ENCODE measurements around the gene OR13G1.
"Not testable (repeated sequence)": the region's sequence is repeated elsewhere in the genome, so short reads cannot be mapped to it uniquely, and the experiment has no call there.

Gene OR13G1, protein sequence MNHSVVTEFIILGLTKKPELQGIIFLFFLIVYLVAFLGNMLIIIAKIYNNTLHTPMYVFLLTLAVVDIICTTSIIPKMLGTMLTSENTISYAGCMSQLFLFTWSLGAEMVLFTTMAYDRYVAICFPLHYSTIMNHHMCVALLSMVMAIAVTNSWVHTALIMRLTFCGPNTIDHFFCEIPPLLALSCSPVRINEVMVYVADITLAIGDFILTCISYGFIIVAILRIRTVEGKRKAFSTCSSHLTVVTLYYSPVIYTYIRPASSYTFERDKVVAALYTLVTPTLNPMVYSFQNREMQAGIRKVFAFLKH

DNA sequence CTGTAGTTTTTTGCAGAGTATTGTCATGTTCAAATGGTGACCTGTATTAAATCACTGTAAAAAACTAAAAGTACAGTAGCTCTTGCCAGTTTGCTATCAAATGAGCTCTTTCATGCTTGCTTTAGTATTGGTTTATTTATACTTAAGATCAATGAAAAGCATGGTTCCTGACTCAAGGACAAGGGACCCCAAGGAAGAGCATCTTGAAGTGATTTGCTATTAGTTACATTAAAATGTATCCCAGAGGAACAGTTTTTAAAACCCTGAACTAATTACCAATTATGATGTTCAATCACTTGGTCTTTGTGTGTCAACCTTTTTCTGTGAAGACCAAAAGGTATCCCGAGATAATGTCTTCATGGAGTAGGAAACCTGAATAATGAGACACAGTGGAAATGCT is at the start of gene OR13G1:
TSS of gene OR13G1 (minus strand) at position 101 of the 400 bp plus-strand sequence. CDS start 6,698 bp downstream, outside the sequence.
- DNase-seq (ENCODE audit: low spot score): no peak

DNA sequence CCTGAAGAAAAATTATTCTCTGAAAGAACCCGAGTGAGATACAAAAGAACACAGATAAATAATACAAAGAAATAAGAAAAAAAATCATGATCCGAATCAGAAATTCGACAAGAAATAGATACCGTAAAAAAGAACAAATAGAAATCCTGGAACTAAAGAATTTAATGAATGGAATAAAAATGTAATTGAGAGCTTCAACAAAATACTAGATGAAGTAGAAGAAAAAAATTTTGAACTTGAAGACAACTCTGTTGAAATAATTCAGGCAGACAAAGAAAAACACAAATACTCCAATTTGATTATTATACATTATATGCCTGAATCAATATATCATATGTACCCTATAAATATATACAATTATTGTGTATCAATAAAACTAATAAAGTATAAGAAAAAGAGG is 41.7 kb upstream of the OR13G1 start:
- DNase-seq (ENCODE audit: low spot score): no peak

DNA sequence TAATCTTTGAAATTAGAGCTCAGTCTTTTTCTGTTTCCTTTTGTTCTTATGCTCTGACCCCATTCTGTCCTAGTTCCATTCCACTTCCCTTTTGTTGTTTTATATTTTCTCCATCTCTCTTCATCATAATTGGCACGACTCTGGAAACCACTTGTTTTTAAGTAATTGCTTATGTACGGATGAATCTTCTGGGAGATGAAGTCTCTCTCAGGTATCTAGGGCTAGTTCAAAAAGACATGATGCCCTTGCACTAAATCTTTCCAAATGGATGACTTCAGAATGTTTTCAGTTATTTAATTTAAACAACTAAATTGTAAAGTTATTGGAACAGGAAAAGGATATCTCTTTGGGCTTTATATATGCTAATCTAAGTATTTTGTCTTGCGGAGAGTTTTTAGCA is 37.0 kb upstream of the OR13G1 start, which contains the start of gene OR6F1:
TSS of gene OR6F1 (minus strand) at position 101 of the 400 bp plus-strand sequence. CDS start 3,891 bp downstream, outside the sequence.
- no peak for DNase-seq (ENCODE audit: low spot score)

DNA sequence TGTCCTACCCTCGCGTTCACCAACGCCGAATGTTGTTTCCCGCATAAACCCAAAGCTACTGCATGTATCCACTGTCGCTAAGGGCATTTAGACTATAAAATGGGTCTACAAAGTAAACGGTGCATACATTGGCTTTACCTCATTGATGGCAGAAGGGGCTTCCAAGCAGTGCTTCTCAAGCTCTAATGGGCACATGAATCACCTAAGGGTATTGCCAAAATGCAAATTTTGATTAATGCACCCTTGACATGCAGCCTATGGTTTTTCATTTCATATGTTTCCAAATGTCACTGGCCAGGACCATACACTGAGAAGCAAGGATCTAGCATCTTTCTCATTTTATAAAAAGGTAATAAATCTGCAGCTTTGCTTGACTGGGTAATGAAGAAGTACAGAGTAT is 34.2 kb upstream of the OR13G1 start:
- DNase-seq (ENCODE audit: low spot score): no peak

DNA sequence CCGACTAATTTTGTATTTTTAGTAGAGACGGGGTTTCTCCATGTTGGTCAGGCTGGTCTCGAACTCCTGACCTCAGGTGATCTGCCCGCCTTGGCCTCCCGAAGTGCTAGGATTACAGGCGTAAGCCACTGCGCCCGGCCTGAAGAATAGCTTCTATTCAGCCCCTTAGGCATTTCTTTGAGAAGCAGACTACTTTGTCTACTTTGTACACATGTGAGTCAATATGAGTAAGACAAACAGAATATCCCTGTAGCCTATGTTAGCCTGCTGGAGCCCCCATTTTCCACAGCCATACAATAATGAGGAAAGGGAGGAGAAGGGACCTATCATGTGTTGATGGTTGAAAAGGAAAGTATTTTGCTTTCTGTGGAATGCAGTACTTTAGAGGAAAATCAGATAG is 31.1 kb upstream of the OR13G1 start:
- DNase-seq (ENCODE audit: low spot score): not testable (repeated sequence)

DNA sequence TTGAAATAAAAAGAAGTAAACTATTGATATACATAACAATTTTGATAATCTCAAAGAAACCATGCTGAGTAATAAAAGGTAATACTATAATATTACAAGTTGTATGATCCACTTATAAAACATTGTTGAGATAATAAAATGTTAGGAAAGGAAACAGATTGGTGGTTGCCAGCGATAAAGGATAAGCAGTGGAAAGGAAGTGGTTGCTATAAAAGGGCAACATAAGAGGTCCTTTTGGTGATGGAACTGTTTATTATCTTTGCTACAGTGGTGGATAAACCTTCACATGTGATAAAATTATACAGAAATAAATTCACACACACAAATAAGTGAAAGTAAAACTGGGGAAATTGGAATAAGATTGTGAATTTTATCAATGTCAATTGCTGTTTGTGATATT is 21.8 kb upstream of the OR13G1 start:
- DNase-seq (ENCODE audit: low spot score): no peak

DNA sequence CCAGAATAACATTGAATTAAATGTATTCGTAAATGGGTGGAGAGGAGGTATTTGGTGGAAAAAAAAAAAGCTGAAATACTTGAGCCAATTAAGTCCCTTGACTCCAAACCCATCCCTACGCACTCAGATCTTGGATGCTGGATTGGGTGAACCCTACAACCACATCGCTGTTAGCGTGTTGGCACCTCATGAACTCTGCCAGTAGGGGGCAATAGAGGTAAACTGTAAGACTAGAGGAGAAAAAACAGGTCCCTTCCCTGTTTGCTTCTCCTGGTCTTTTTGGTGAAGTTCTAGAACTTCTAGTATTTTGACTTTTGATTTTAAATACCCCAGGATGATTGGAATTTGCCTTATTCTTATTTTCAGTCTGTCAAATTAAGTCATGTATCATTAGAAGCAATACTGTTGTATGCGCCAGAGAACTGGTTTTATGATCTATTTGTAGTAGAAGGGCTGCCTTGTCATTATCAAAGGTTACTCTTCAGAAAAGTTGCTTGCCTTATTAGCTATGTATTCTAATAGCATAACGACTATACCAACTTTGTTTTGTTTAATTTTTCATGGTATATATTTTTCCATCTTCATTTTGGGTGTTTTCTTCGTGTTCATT is 1.9 kb upstream of the OR13G1 start:
- peak; percentile 22 for DNase-seq (ENCODE audit: low spot score)

DNA sequence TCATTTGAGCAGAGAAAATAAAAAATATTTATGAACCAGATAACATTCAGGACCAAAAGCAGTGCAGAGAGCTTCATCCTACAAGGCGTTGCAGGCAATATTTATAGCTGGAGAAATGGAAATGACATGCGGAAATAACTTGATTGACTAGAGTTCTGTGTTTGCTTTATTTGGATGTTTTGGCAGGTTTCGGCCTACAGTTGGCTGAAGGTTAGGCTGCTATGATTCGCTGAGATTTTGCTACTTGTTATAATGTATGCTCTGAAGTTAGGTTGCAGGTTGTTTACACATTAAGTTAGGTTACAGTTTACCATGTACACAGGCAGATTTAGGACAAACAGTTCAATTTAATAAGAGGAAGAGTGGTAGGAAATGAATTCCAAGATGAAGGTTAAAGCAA is 632 bp upstream of the OR13G1 start:
- DNase-seq (ENCODE audit: low spot score): no peak

DNA sequence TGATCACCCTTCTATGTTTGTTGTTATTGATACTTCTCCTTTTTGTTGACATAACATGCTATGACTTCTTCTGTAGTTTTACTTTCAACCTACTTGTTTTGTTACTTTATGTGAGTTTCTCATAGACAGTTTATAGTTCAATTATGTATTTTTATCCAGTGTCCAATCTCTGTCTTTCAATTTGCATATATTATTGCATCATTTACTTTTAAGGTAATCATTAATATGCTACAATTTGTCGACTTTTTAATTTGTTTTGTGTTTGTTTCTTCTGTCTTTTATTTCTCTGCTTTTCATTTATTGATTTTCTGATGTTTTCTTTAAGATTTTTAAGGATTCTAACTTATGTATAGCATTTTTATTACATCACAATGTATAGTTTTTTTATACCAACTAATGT is 10.3 kb downstream of the OR13G1 start:
- no peak for DNase-seq (ENCODE audit: low spot score)

DNA sequence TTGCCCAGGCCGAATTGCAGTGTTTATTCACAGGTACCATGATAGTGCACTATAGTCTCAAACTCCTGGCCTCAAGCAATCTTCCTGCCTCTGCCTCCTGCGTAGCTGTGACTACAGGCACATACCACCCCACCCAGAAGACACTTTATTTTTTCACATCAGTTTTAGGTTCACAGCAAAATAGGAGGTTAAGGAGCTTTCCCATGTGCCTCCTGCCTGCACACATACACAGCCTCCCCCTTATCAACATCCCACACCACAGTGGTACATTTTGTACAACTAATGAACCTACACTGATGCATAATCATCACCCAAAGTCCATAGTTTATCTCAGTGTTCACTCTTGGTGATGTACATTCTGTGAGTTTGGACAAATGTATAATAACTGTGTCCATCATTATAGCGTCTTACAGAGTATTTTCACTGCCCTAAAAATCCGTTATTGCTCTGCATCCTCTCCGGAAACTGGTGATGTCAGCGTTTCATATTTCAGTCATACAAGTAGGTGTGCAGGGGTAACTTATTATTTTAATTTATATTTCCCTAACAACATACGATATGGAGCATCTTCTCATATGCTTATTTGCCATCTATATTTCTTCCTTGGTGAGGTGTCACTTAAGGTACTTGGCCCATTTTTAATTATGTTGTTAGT is 23.2 kb downstream of the OR13G1 start:
- DNase-seq (ENCODE audit: low spot score): no peak

DNA sequence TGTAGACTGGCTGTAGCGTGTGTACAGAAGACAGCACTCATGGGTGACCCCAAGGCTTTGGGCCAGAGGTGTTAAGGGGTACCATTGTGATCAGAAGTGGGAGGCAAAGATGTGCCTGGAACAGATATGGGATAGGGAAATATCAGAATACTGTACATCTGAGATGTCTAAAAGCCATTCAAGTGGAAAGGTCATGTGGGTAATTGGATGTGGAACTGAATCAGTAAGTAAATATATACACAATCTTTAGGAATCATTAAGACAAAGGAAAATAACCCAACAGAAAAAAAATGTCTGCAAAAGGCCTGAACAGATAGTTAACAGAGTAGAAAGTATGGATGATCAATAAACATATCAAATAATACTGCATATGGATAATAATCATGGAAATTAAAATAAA is 26.5 kb downstream of the OR13G1 start:
- DNase-seq (ENCODE audit: low spot score): no peak

DNA sequence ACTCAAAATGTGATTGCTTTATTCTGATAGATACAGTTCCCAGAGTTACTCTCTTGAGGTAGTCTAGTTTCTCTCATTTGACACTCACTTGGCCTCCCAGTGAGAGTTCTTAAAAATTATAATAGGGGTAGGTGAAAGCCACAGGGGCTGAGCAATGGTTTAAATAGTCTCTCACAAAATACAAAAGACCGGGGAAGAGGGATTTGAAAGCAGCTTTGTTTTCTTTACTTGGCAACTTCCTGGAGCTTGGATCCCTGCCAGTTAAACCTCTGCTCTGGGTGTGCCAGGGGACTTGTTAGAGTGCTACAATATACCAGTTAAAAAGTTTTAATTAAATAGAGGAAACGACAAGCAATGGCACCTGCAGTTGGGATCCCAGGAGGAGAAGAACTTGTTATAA is 31.7 kb downstream of the OR13G1 start:
- DNase-seq (ENCODE audit: low spot score): no peak

DNA sequence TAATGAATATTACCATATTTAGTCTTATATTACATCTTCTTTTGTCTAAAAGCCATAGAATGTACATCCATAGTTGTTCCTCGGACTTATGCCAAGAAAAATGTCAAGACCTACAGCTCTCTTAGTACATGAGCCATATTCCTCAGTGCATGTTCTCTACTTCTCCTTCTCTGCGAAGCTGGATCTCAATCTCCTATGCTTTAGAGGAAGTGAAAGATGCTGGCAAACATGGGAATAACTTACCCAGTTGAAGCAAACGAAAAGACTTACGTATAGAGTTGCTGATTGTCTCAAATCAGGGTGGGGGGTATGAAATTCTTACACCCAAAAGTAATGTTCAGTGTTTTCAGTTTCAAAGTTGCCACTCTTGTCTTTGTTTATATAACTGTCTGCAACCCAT is 32.7 kb downstream of the OR13G1 start:
- no peak for DNase-seq (ENCODE audit: low spot score)

DNA sequence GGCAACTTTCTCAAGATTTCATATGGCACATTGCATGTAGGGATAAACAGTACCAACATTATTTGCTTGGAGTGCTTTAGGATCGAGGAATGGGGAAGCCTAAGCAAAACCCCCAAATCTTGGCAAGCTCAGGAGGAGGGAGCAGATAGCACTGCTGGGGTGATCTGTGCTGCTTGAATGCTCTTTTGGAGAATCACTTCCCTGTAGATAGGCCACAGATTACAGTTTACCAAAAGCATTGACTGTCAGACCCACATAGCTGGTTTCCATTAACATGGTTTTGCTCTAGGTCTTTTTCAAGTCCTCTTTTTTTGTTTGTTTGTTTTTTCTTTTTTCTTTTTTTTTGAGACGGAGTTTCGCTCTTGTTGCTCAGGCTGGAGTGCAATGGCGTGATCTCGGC is 36.8 kb downstream of the OR13G1 start:
- DNase-seq (ENCODE audit: low spot score): no peak

DNA sequence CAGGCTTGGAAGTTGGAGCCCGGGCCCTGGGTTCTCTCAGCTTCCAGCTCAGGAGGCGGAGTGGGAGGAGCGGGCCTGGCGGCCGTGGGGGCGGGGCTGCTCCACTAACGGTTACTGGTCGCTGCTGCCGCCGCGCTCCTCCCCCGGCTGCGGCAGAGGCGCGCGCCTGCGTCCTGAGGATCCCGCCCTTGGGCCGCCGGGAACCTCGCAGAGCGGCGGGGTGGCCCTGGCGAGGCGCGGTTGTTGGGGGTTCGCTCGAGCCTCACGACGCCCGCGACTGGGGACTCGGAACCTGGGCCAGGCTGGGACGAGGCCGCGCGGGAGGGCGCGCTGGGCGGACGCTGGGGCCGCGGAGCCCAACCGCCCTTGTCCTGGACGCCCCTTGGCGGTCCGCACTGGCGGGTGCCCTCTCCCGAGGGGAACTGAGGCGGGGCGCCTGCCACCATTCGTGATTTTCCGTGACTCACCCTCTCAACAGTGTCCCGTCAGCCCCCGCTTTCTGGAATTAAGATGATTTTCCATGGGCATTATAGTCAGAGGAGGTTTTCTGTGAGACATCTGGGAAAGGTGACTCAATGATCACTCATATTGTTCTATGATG is 40.1 kb downstream of the OR13G1 start:
- peak; percentile 7 for DNase-seq (ENCODE audit: low spot score)

DNA sequence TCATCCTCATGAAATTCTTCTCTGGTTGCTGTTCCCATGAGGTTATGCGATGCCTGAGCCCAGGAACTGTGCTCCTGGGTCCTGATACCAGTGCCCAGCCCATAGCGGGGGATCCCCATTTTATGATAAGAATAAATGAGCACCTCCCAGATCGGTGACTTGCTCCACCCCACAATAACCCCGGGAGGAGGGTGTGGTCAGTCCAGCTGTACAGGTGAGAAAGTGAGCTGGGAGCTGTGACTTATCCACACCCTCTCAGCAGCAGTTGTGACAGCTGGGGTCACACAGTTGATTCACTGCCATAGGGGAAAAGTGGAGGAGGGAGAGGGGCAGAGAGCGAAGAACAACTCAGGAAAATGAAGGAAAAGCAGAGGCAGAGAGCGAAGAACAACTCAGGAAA is 40.8 kb downstream of the OR13G1 start:
- no peak for DNase-seq (ENCODE audit: low spot score)

DNA sequence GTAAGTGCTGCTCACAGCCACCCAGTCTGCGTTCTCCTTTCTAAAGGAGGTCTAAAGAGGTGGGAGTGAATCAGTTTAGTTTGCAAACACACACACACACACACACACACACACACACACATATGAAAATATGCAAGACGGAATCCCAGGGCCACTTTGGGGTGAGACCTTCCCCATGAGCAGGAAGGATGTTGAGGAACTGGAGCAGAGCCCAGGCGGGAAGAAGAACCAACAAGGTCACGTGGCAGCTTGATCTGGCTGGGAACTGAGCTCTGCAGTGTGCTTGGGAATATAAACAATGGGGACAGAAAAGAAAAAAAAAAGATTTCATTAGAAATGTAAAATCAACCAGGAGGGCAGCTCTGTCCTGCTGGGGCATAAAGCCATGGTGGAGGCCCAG is 41.5 kb downstream of the OR13G1 start:
- no peak for DNase-seq (ENCODE audit: low spot score)

DNA sequence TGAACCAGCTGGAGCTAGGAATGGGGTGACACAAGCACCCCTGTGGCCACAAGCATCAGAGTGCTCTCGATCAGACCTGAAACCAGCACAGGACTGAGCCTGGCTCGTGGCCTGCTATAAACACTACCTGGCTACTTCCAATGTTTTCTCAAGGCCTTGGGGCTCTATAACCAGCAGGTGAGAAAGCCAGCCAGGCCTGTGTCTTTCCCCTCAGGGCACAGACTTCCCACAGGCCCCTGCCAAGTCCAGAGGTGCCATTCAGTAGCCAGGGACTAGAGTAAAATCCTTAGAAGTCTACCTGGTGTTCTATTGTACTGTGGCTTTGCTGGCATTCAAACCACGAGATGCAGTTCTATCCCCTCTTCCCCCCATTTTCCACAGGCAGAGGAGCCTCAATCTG is 51.6 kb downstream of the OR13G1 start:
- no peak for DNase-seq (ENCODE audit: low spot score)
